ENCODE measurements around the gene EDDM13. TPM values are rescaled to one million over a fixed set of nuclear protein-coding genes. Genes with fewer than 3 reads are reported as not detected.
"Not testable (repeated sequence)": the region's sequence is repeated elsewhere in the genome, so short reads cannot be mapped to it uniquely, and the experiment has no call there.

Gene EDDM13
- total RNA-seq, 2 experiments from 2014 or later = not detected

- Mint-ChIP-seq H3K4me1 (ENCODE audit: low read depth) (peaks cover 23% of the 10 kb centered on the region), H3K36me3 (ENCODE audit: low read depth) (peaks cover 44% of the 10 kb centered on the region), H3K27me3 (no peaks in the 10 kb centered on the region), H3K9me3 (no peaks in the 10 kb centered on the region), H3K27ac (peak overlapping the region; percentile 10), H3K4me3 (no peak overlapping the region)
- Histone ChIP-seq H3K27ac (ENCODE audit: low read depth in 1 of 2, low read length in 2 of 2) (no peak overlapping the region), H3K27me3 (ENCODE audit: control insufficient read depth in 1 of 2, insufficient read depth in 2 of 2, low read length in 2 of 2) (no peaks in the 10 kb centered on the region), H3K4me1 (ENCODE audit: insufficient read depth, low read length) (peaks cover 9% of the 10 kb centered on the region), H3K9me3 (ENCODE audit: control insufficient read depth in 1 of 2, insufficient read depth in 1 of 2, low read length in 2 of 2) (no peaks in the 10 kb centered on the region), H3K36me3 (ENCODE audit: insufficient read depth, low read length) (peaks cover 14% of the 10 kb centered on the region), H3K4me3 (ENCODE audit: low read length) (no peak overlapping the region)
- ChIA-PET POLR2A (no interaction called here), CTCF (no interaction called here)
- TF ChIP-seq CTCF (IDR thresholded peaks at IDR 0.05) = no peak
- DNase-seq (peak in 1 of 14 experiments; percentile 19), ATAC-seq (ENCODE audit: poor library complexity) (no peak)
- intact Hi-C loops (cut with DNase I, micrococcal nuclease) = no loop called here
Observed at GRCh38 chr19:56301886-56302620, 29.5 kb downstream of the EDDM13 start.

GRCh38 chr19:56304243-56304642 lies 31.7 kb downstream of the EDDM13 start:
- no peak overlapping the region for H3K4me3 ChIP-seq (ENCODE audit: low read length)
- H3K27ac Mint-ChIP-seq = no peak overlapping the region
- ChIA-PET POLR2A (no interaction called here), CTCF (no interaction called here)
- intact Hi-C loops (cut with DNase I, micrococcal nuclease) = no loop called here
- DNase-seq = no peak
- peaks cover 9% of the 10 kb centered on the region for H3K4me1 ChIP-seq (ENCODE audit: insufficient read depth, low read length)
- H3K36me3 Mint-ChIP-seq (ENCODE audit: low read depth) = peaks cover 33% of the 10 kb centered on the region
- no peak overlapping the region for H3K27ac ChIP-seq (ENCODE audit: low read depth in 1 of 2, low read length in 2 of 2)
- H3K9me3 ChIP-seq (ENCODE audit: control insufficient read depth in 1 of 2, insufficient read depth in 1 of 2, low read length in 2 of 2) = no peaks in the 10 kb centered on the region
- H3K4me3 Mint-ChIP-seq = no peak overlapping the region
- H3K9me3 Mint-ChIP-seq = no peaks in the 10 kb centered on the region
- no peak for TF ChIP-seq CTCF (IDR thresholded peaks at IDR 0.05)
- no peaks in the 10 kb centered on the region for H3K27me3 ChIP-seq (ENCODE audit: control insufficient read depth in 1 of 2, insufficient read depth in 2 of 2, low read length in 2 of 2)
- no peaks in the 10 kb centered on the region for H3K27me3 Mint-ChIP-seq
- ATAC-seq (ENCODE audit: poor library complexity) = no peak
- H3K36me3 ChIP-seq (ENCODE audit: insufficient read depth, low read length) = peaks cover 13% of the 10 kb centered on the region
- peaks cover 23% of the 10 kb centered on the region for H3K4me1 Mint-ChIP-seq (ENCODE audit: low read depth)

- no peak overlapping the region for H3K4me3 Mint-ChIP-seq
- no peak overlapping the region for H3K4me3 ChIP-seq (ENCODE audit: low read length)
- no peaks in the 10 kb centered on the region for H3K9me3 ChIP-seq (ENCODE audit: control insufficient read depth in 1 of 2, insufficient read depth in 1 of 2, low read length in 2 of 2)
- no peaks in the 10 kb centered on the region for H3K27me3 ChIP-seq (ENCODE audit: control insufficient read depth in 1 of 2, insufficient read depth in 2 of 2, low read length in 2 of 2)
- DNase-seq (no peak), ATAC-seq (ENCODE audit: poor library complexity) (no peak)
- no peaks in the 10 kb centered on the region for H3K9me3 Mint-ChIP-seq
- H3K36me3 Mint-ChIP-seq (ENCODE audit: low read depth) = peaks cover 34% of the 10 kb centered on the region
- H3K36me3 ChIP-seq (ENCODE audit: insufficient read depth, low read length) = peaks cover 11% of the 10 kb centered on the region
- H3K27me3 Mint-ChIP-seq = no peaks in the 10 kb centered on the region
- no peak overlapping the region for H3K27ac Mint-ChIP-seq
- ChIA-PET POLR2A (no interaction called here), CTCF (no interaction called here)
- no peak for TF ChIP-seq CTCF (IDR thresholded peaks at IDR 0.05)
- intact Hi-C loops (cut with DNase I, micrococcal nuclease) = no loop called here
- peaks cover 18% of the 10 kb centered on the region for H3K4me1 Mint-ChIP-seq (ENCODE audit: low read depth)
- H3K4me1 ChIP-seq (ENCODE audit: insufficient read depth, low read length) = peaks cover 9% of the 10 kb centered on the region
- H3K27ac ChIP-seq (ENCODE audit: low read depth in 1 of 2, low read length in 2 of 2) = no peak overlapping the region
Observed at GRCh38 chr19:56306016-56306415, 33.5 kb downstream of the EDDM13 start.

GRCh38 chr19:56307062-56307461 lies 34.5 kb downstream of the EDDM13 start:
- H3K36me3 ChIP-seq (ENCODE audit: insufficient read depth, low read length) = peaks cover 11% of the 10 kb centered on the region
- Mint-ChIP-seq H3K36me3 (ENCODE audit: low read depth) (peaks cover 37% of the 10 kb centered on the region), H3K4me1 (ENCODE audit: low read depth) (peaks cover 16% of the 10 kb centered on the region)
- DNase-seq; POLR2A ChIA-PET; H3K9me3 Mint-ChIP-seq; H3K9me3 ChIP-seq (ENCODE audit: control insufficient read depth in 1 of 2, insufficient read depth in 1 of 2, low read length in 2 of 2); H3K27ac Mint-ChIP-seq; H3K27me3 ChIP-seq (ENCODE audit: control insufficient read depth in 1 of 2, insufficient read depth in 2 of 2, low read length in 2 of 2); CTCF ChIA-PET; H3K4me3 ChIP-seq (ENCODE audit: low read length); H3K4me1 ChIP-seq (ENCODE audit: insufficient read depth, low read length); ATAC-seq (ENCODE audit: poor library complexity); H3K4me3 Mint-ChIP-seq; intact Hi-C loops (cut with DNase I, micrococcal nuclease); H3K27me3 Mint-ChIP-seq; H3K27ac ChIP-seq (ENCODE audit: low read depth in 1 of 2, low read length in 2 of 2): not testable (repeated sequence)
